ENCODE data around the gene B4GALT6.

DNA sequence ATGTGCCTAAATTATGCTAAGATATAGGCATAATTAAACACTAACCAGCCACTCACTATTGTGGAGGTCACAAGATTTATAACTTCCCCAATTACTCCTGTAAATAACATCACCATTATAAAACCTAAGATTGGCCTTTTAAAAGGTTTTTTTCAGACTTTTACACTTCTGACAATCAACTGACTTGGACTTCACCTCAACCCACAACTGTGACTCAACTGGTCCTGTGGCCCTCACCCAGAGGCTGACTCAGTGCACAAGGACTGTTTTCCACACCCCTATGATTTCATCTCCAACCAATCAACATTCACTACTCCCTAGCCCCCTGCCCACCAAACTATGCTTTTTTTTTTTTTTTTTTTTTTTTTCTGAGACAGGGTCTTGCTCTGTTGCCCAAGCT is 81.1 kb downstream of the B4GALT6 start:
- TF ChIP-seq, protein P1, sequence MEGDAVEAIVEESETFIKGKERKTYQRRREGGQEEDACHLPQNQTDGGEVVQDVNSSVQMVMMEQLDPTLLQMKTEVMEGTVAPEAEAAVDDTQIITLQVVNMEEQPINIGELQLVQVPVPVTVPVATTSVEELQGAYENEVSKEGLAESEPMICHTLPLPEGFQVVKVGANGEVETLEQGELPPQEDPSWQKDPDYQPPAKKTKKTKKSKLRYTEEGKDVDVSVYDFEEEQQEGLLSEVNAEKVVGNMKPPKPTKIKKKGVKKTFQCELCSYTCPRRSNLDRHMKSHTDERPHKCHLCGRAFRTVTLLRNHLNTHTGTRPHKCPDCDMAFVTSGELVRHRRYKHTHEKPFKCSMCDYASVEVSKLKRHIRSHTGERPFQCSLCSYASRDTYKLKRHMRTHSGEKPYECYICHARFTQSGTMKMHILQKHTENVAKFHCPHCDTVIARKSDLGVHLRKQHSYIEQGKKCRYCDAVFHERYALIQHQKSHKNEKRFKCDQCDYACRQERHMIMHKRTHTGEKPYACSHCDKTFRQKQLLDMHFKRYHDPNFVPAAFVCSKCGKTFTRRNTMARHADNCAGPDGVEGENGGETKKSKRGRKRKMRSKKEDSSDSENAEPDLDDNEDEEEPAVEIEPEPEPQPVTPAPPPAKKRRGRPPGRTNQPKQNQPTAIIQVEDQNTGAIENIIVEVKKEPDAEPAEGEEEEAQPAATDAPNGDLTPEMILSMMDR (IDR thresholded peaks at IDR 0.05) = no peak
- TF ChIP-seq POLR2A (IDR thresholded peaks at IDR 0.05) = no peak
